ENCODE results near the gene LSG1.

DNA sequence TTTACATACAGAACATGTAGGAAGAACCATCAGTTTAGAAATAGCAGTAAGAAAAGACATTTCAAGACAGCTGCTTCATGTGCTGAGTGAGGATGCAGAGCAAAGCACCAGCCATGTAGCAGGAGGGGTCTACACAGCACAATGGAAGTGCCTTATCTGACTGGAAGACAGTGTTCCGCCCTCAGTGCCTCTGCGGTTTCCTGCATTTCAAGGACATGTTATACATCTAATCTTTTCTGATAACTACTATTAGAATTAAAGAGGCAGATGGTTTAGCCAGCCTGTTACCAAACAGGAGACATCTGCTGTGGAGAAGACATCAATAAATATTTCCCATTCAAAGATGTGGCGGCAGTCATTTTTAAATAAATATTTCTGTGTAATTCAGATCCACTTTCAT lies 10.6 kb downstream of the LSG1 start:
- TF ChIP-seq TAF1 (IDR thresholded peaks at IDR 0.05; ENCODE audit: low read depth), result no peak
- TF ChIP-seq, protein P1, sequence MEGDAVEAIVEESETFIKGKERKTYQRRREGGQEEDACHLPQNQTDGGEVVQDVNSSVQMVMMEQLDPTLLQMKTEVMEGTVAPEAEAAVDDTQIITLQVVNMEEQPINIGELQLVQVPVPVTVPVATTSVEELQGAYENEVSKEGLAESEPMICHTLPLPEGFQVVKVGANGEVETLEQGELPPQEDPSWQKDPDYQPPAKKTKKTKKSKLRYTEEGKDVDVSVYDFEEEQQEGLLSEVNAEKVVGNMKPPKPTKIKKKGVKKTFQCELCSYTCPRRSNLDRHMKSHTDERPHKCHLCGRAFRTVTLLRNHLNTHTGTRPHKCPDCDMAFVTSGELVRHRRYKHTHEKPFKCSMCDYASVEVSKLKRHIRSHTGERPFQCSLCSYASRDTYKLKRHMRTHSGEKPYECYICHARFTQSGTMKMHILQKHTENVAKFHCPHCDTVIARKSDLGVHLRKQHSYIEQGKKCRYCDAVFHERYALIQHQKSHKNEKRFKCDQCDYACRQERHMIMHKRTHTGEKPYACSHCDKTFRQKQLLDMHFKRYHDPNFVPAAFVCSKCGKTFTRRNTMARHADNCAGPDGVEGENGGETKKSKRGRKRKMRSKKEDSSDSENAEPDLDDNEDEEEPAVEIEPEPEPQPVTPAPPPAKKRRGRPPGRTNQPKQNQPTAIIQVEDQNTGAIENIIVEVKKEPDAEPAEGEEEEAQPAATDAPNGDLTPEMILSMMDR (IDR thresholded peaks at IDR 0.05; ENCODE audit: poor library complexity, severe bottlenecking), result no peak
- no peak for TF ChIP-seq POLR2AphosphoS5 (IDR thresholded peaks at IDR 0.05)
- TF ChIP-seq EZH2 (IDR thresholded peaks at IDR 0.05; ENCODE audit: borderline replicate concordance, insufficient read depth, low read length, poor library complexity, severe bottlenecking), result no peak
- no peak for TF ChIP-seq RAD21 (conservative IDR thresholded peaks at IDR 0.05)
- TF ChIP-seq, protein P2, sequence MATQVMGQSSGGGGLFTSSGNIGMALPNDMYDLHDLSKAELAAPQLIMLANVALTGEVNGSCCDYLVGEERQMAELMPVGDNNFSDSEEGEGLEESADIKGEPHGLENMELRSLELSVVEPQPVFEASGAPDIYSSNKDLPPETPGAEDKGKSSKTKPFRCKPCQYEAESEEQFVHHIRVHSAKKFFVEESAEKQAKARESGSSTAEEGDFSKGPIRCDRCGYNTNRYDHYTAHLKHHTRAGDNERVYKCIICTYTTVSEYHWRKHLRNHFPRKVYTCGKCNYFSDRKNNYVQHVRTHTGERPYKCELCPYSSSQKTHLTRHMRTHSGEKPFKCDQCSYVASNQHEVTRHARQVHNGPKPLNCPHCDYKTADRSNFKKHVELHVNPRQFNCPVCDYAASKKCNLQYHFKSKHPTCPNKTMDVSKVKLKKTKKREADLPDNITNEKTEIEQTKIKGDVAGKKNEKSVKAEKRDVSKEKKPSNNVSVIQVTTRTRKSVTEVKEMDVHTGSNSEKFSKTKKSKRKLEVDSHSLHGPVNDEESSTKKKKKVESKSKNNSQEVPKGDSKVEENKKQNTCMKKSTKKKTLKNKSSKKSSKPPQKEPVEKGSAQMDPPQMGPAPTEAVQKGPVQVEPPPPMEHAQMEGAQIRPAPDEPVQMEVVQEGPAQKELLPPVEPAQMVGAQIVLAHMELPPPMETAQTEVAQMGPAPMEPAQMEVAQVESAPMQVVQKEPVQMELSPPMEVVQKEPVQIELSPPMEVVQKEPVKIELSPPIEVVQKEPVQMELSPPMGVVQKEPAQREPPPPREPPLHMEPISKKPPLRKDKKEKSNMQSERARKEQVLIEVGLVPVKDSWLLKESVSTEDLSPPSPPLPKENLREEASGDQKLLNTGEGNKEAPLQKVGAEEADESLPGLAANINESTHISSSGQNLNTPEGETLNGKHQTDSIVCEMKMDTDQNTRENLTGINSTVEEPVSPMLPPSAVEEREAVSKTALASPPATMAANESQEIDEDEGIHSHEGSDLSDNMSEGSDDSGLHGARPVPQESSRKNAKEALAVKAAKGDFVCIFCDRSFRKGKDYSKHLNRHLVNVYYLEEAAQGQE (IDR thresholded peaks at IDR 0.05; ENCODE audit: borderline replicate concordance), result no peak
- TF ChIP-seq EP300 (conservative IDR thresholded peaks at IDR 0.05; ENCODE audit: poor library complexity, severe bottlenecking), result no peak
